Measurements from ENCODE around the gene PSD2. TPM values are rescaled to one million over a fixed set of nuclear protein-coding genes. Genes with fewer than 3 reads are reported as not detected.

Gene PSD2
- total RNA-seq, result 0.13 TPM
- 0.09 TPM for polyA plus RNA-seq (ENCODE audit: insufficient read depth, low read depth, low replicate concordance)
- long read RNA-seq, donor 1, result 0 reads
- long read RNA-seq, donor 2, result 0 reads
- long read RNA-seq, donor 3, result 0 reads
- long read RNA-seq, donor 4, result 0 reads
- long read RNA-seq, donor 5, result 0 reads
- long read RNA-seq, donor 6, result 0 reads
- long read RNA-seq, donor 7, result 0 reads
- long read RNA-seq, donor 8, result 0 reads
- long read RNA-seq, donor 9, result 0 reads
- long read RNA-seq, donor 10, result 0 reads

- H3K27ac ChIP-seq (ENCODE audit: low read depth in 2 of 2, low read length in 2 of 2), result no peak within 1 kb of the TSS
- no peak within 1 kb of the TSS for H3K4me3 ChIP-seq (ENCODE audit: low read length in 3 of 3)
- intact Hi-C loops (cut with DNase I), result no loop called here
- no peak within 1 kb of the TSS for H3K9ac ChIP-seq (ENCODE audit: low read length in 3 of 3)
- no peaks in the 10 kb centered on the region for H3K9me3 ChIP-seq (ENCODE audit: control insufficient read depth in 2 of 3, insufficient read depth in 1 of 3, low read length in 3 of 3)
- no peaks in the 10 kb centered on the region for H3K4me1 ChIP-seq (ENCODE audit: control insufficient read depth in 2 of 3, insufficient read depth in 2 of 3, low read depth in 1 of 3, low read length in 3 of 3)
- no peak for FAIRE-seq
- DNase-seq, result peak in 4 of 5 donors; percentile 35 to 70 (median 60)
- H3K36me3 ChIP-seq (ENCODE audit: control insufficient read depth in 2 of 3, insufficient read depth in 3 of 3, low read length in 3 of 3), result no peaks in the 10 kb centered on the region
- TF ChIP-seq CTCF (IDR thresholded peaks at IDR 0.05; ENCODE audit: borderline replicate concordance, extremely low read depth, insufficient read depth), result no peak
- H3K27me3 ChIP-seq (ENCODE audit: control insufficient read depth, insufficient read depth, low read length), result peaks cover 22% of the 10 kb centered on the region
Observed at GRCh38 chr5:139795074-139796001, at the start of gene PSD2. PSD2 (plus strand) TSS chr5:139795808; CDS start chr5:139809441, 13,633 bp downstream.

GRCh38 chr5:139746691-139747582, 48.7 kb upstream of the PSD2 start:
- DNase-seq, result peak; percentile 87 to 94 (median 92)

More at GRCh38 chr5:139746691-139747582, 48.7 kb upstream of the PSD2 start:
- TF ChIP-seq CTCF (IDR thresholded peaks at IDR 0.05; ENCODE audit: borderline replicate concordance, extremely low read depth, insufficient read depth), result no peak
- intact Hi-C loops (cut with DNase I), result no loop called here
- Histone ChIP-seq H3K4me1 (ENCODE audit: control insufficient read depth in 2 of 3, insufficient read depth in 2 of 3, low read depth in 1 of 3, low read length in 3 of 3) (peaks cover 0 to 21% (median 12%) of the 10 kb centered on the region in 3 donors), H3K9ac (ENCODE audit: low read length in 3 of 3) (peak overlapping the region in 1 of 3 donors; percentile 34), H3K27me3 (ENCODE audit: control insufficient read depth, insufficient read depth, low read length) (peaks cover 3% of the 10 kb centered on the region), H3K27ac (ENCODE audit: low read depth in 2 of 2, low read length in 2 of 2) (no peak overlapping the region), H3K9me3 (ENCODE audit: control insufficient read depth in 2 of 3, insufficient read depth in 1 of 3, low read length in 3 of 3) (no peaks in the 10 kb centered on the region), H3K4me3 (ENCODE audit: low read length in 3 of 3) (peak overlapping the region; percentile 26 to 49 (median 40)), H3K36me3 (ENCODE audit: control insufficient read depth in 2 of 3, insufficient read depth in 3 of 3, low read length in 3 of 3) (no peaks in the 10 kb centered on the region)
- no peak for FAIRE-seq

Measured in kidney (tissue), 22 donors.